Aorta (tissue), 5 donors: ENCODE data around the gene EFCAB6. TPM values are rescaled to one million over a fixed set of nuclear protein-coding genes. Genes with fewer than 3 reads are reported as not detected.

ENCODE experiments used
- ATAC-seq: fragments of 200-7000 bp; cut with Tn5 transposase; one replicate; pipeline ENCODE4 v1.9.1; 2022; ENCODE audit warnings: moderate library complexity; ENCODE audit not compliant: low FRiP score
- DNase-seq, 2 donors: peaks; one replicate each; pipeline ENCODE4 v3.0.0-alpha.2; 2020
- H3K27ac ChIP-seq, 2 donors: one replicate each; pipeline ENCODE4 v1.5.1; 2013; ENCODE audit warnings: low read length in 2 of 2, mild to moderate bottlenecking in 2 of 2, moderate library complexity in 2 of 2, control low read depth in 1 of 2, inconsistent platforms in 1 of 2, low read depth in 1 of 2
- H3K27me3 ChIP-seq, 2 donors: one replicate each; pipeline ENCODE4 v1.6.1; 2013; ENCODE audit warnings: control low read depth in 1 of 2, low read length in 1 of 2, mild to moderate bottlenecking in 1 of 2, moderate library complexity in 1 of 2; ENCODE audit not compliant: insufficient read depth in 2 of 2, control insufficient read depth in 1 of 2
- H3K36me3 ChIP-seq, 2 donors: one replicate each; pipeline ENCODE4 v1.6.1; 2013; ENCODE audit warnings: control low read depth in 1 of 2, low read length in 1 of 2, mild to moderate bottlenecking in 1 of 2; ENCODE audit not compliant: insufficient read depth in 2 of 2, control insufficient read depth in 1 of 2
- H3K4me1 ChIP-seq, 2 donors: one replicate each; pipeline ENCODE4 v1.6.1; 2013; ENCODE audit warnings: low read length in 2 of 2, control low read depth in 1 of 2, mild to moderate bottlenecking in 1 of 2, moderate library complexity in 1 of 2; ENCODE audit not compliant: insufficient read depth in 2 of 2, control insufficient read depth in 1 of 2
- H3K4me3 ChIP-seq, 2 donors: one replicate each; pipeline ENCODE4 v1.5.1; 2013; ENCODE audit warnings: low read length in 2 of 2, control low read depth in 1 of 2, mild to moderate bottlenecking in 1 of 2
- H3K9me3 ChIP-seq: one replicate; pipeline ENCODE4 v1.6.1; 2013; ENCODE audit warnings: mild to moderate bottlenecking, low read length; ENCODE audit not compliant: control insufficient read depth
- WGBS, 2 donors: extraction: QIAGEN DNeasy Blood & Tissue Kit; methylation state at CpG; one replicate each; pipeline ENCODE4 v1.1.7; 2013; 5-methylcytosine and 5-hydroxymethylcytosine counted together
- intact Hi-C, 2 donors: fragments of 100-400 bp; cut with DNase I; formaldehyde crosslinking; loops; one replicate each; pipeline versions ENCODE4 v1.14.2 to v1.15.0; 2022
- polyA plus RNA-seq, 2 donors: library from polyadenylated mRNA; stranded (reverse); fragments of 200-250 nt; gene quantifications; one replicate each; pipeline ENCODE4 v1.2.3, GENCODE V29; 2013
- total RNA-seq, 2 donors: library from RNA; stranded (reverse); fragmentation: NEBNext Ultra II Directional; extraction: Animal tissue kit (Norgen Biotek cat#: 25700); gene quantifications; one replicate each; pipeline ENCODE4 v1.2.1, GENCODE V29; 2021
- donor health status: healthy with polysubstance abuse.
- donor health status: Bipolar disorder and iron deficiency.
- donor health status: DM: no; HTN: no; CAD: no.
- donor health status: DM: no; HTN: no; CAD: no.
- donor health status: DM: yes; HTN: yes; CAD: no.

Gene EFCAB6
- total and polyA plus RNA-seq, 4 donors: 0.88 to 2.6 (median 1.8) TPM

DNA sequence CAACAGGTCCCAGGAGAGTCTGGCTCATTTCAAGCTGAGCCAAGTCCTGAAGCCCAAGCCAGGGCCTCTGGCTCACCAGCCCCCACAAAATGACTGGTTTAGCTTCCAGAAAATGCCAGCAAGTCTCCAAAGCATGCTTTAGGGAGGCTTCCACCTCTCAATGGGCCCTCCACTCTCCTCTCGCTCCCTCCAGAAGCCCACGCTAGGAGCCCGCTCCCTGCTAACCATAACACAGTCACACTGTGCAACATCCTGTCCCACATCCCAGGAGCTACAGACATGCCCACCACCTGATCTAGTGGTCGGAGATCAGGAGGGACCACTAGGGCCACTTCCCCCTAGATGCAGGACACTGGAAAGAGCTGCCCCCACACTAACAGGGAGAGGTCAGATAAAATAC lies 43.3 kb upstream of the EFCAB6 start:
- H3K27me3 ChIP-seq: no peaks in the 10 kb centered on the region
- intact Hi-C loops: no loop called here
- ATAC-seq (no peak), DNase-seq (peak in 1 of 2 donors; percentile 35)
- no peaks in the 10 kb centered on the region for H3K4me1 ChIP-seq
- 63 to 80% methylated on average over 4 of the region's 4 CpGs for WGBS, 2 donors
- H3K27ac ChIP-seq: no peak overlapping the region
- peaks cover 3% of the 10 kb centered on the region for H3K9me3 ChIP-seq
- H3K36me3 ChIP-seq: no peaks in the 10 kb centered on the region
- H3K4me3 ChIP-seq: no peak overlapping the region

DNA sequence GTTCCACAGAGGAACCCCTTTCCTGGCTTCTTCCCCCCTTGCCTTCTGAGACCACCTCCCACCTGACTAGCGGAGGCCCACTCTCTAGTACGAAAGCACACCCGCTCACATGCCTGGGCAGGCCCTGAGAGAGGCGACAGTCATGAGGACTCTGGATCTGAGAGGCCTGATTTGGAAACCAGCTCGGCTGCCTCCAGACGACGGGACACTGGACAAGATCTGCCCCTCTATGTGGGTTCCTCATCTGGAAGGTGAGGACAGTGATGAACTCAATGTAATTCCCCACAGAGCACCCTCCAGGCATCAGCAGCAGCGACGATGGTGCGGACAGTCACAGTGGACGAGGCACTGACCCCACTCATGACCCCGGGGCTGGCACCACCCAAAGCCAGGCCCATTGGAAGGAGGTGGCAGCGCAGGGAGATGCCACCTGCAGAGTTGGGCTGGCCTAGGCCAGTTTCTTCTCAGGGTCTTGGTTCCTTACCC lies 42.7 kb upstream of the EFCAB6 start:
- no peak overlapping the region for H3K4me3 ChIP-seq
- H3K27me3 ChIP-seq: no peaks in the 10 kb centered on the region
- intact Hi-C loops: no loop called here
- no peaks in the 10 kb centered on the region for H3K4me1 ChIP-seq
- 88 to 90% methylated on average over 13 of the region's 13 CpGs for WGBS, 2 donors
- H3K27ac ChIP-seq: no peak overlapping the region
- peak in 1 of 2 donors; percentile 66 for DNase-seq
- no peak for ATAC-seq
- peaks cover 3% of the 10 kb centered on the region for H3K9me3 ChIP-seq
- H3K36me3 ChIP-seq: no peaks in the 10 kb centered on the region

DNA sequence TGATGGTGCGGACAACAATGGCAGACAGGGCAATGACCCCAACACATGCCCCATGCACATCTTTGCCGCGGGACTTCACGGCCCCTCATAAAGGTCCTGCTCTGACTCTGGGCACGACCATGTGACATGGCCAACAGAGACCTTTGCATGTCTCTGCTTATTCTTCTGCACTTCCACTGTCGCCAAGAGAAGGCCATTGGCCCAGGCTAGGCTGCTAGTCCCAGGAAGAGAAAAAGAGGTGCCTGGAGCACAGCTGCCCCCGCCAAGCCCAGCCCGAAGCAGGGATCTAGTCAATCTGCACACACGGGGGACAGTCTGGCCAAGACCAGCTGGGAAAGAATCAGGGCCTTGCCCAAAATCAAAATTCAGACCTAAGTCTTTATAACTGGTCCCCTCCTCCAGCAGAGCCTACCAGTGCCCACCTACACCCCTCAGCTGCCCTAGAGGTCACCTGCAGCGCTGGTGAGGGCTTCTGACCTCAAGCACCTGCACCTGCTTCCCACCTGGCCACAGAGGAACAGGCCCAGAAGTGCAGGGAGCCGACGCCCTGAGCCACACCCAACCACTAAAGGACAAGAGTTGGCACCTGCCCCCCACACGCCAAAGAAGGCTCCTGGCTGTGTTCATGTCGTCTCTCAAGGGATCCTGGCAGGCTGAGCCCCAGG lies 42.1 kb upstream of the EFCAB6 start:
- H3K27me3 ChIP-seq: no peaks in the 10 kb centered on the region
- no peak overlapping the region for H3K4me3 ChIP-seq
- no peak overlapping the region for H3K27ac ChIP-seq
- WGBS, 2 donors: 81 to 87% methylated on average over 14 of the region's 14 CpGs
- H3K36me3 ChIP-seq: no peaks in the 10 kb centered on the region
- DNase-seq (peak in 1 of 2 donors; percentile 37), ATAC-seq (no peak)
- H3K9me3 ChIP-seq: peaks cover 3% of the 10 kb centered on the region
- no peaks in the 10 kb centered on the region for H3K4me1 ChIP-seq
- intact Hi-C loops: no loop called here

DNA sequence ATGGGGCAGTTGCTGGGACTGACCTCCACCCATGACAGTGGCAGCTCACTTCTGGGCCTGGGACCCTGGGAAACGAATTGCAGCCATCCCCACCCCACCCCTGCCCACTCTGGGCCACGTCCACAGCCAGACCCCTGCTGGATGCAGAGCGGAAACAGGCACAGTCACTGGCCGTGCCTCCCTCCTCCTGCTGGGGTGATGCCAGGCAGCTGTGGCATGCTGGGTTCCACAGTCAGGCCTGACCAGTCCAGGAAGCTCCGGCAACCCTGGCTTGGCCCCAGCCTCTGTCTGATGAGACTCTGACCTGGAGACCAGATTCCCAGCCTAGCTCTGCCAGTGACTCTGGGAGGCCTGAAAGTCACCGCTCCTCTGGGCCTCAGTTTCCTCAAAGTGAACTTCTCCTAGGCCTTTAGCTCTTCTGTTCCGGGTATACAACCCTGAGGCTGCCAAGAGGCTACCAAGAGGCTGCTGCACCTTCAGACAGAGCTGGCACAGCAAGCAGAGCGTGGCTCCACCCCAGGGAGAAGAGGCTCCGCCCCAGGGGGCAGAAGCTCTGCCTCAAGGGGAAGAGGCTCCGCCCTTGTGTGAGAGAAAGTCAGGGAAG lies 41.3 kb upstream of the EFCAB6 start:
- no peak overlapping the region for H3K4me3 ChIP-seq
- intact Hi-C loops: no loop called here
- H3K9me3 ChIP-seq: peaks cover 3% of the 10 kb centered on the region
- H3K27me3 ChIP-seq: no peaks in the 10 kb centered on the region
- H3K4me1 ChIP-seq: no peaks in the 10 kb centered on the region
- no peak overlapping the region for H3K27ac ChIP-seq
- WGBS, 2 donors: 68 to 69% methylated on average over 10 of the region's 10 CpGs
- no peaks in the 10 kb centered on the region for H3K36me3 ChIP-seq
- DNase-seq (peak in 1 of 2 donors; percentile 64), ATAC-seq (no peak)

DNA sequence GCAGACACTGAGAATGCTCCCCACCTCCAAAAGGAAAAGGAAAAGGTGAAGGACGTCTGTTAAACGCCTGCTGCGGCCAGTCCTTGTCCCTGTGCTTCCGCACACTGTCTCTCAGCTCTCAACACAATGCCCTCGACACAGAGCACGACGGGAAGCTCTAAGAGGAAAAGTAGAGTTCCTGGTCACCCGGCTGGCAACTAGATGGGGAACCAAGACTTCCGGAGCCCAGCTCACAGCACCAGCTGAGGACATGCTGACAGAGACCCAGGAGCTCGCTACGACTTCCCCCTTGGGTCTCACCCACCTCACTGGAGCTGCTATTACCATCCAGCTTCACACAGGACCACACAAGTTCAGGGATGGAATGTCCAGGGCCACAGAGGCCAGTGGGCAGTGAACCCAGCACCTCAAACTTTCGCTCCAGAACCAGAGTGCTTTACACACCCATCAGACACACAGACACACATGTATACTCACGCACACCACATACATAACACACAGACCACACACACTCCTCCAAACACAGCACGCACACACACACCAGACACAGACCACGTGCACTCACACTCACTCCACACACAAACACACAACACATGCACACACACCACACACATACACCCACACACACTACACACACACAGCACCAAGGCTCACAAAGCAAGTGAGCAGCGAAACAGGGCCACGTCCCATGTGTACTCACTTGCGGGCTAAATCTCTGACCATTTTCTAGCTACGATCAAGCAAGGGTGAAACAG lies 40.6 kb upstream of the EFCAB6 start:
- Histone ChIP-seq H3K4me1 (no peaks in the 10 kb centered on the region), H3K4me3 (no peak overlapping the region), H3K27ac (no peak overlapping the region), H3K9me3 (peaks cover 3% of the 10 kb centered on the region), H3K36me3 (no peaks in the 10 kb centered on the region), H3K27me3 (no peaks in the 10 kb centered on the region)
- DNase-seq: peak in 1 of 2 donors; percentile 51
- WGBS, 2 donors: 75 to 81% methylated on average over 19 of the region's 19 CpGs
- intact Hi-C loops: no loop called here
- no peak for ATAC-seq

DNA sequence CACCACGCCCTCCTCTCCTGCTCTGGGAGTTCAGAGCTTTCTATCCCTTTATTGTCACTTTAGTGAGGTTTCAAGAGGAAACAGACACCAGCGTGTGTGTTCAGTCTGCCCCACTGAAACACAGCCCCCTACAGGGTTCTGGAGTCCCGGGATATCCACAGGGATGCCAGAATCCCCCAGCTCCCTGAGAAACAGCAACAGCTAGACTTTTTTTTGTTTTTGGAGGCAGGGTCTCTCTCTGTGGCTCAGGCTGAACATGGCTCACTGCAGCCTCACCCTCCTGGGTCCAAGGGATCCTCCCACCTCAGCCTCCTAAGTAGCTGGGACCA lies 39.8 kb upstream of the EFCAB6 start:
- Histone ChIP-seq H3K4me1 (no peaks in the 10 kb centered on the region), H3K9me3 (peaks cover 3% of the 10 kb centered on the region), H3K36me3 (no peaks in the 10 kb centered on the region), H3K4me3 (no peak overlapping the region), H3K27ac (no peak overlapping the region), H3K27me3 (no peaks in the 10 kb centered on the region)
- no peak for DNase-seq
- ATAC-seq: no peak
- intact Hi-C loops: no loop called here
- WGBS, 2 donors: 45 to 50% methylated on average over 3 of the region's 3 CpGs

DNA sequence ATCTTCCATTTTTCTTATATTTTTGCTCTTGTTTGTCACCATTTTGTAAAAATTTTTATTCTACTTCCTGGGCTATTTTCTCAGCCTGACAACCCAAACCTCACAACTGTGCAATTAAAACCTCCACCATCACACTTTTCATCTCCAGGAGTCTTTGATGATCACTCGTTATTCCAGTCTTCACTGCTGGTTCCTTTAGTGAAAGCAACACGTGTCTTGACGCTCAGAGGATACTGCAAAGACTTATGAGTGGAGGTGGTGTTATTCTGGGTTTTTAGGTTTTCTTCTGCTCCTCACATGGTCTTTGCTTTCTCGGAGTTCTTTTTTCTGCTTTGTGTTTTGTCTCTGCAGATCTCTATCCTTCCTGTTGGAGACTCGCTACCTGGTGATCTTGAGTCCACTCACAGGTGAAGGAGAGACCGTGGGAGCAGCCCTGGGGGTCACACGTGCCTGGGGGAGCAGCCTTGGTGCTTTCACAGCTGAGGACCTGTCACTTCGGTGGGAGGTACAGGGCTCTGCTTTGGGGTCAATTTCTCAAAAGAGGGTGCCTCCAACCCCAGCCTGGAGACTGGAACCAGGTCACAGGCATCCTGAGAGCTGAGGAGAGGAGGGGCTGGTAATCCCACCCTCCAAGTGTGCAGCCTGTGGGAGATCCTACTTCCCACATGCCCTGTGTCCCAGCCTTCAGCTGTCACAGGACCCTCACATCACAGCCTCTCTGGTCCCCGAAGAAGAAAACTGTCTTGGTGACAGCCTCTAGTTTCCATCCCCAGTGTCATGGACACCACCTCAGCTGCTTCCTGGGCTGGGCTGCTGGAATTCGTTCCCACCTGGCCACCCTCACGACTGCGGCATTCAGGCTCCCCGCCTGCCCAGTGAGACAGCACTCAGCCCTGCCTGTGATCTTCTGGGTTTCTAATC lies 39.2 kb upstream of the EFCAB6 start:
- ATAC-seq (no peak), DNase-seq (peak in 1 of 2 donors; percentile 34)
- Histone ChIP-seq H3K27me3 (no peaks in the 10 kb centered on the region), H3K4me3 (no peak overlapping the region), H3K4me1 (no peaks in the 10 kb centered on the region), H3K9me3 (peaks cover 3% of the 10 kb centered on the region), H3K27ac (no peak overlapping the region), H3K36me3 (no peaks in the 10 kb centered on the region)
- 61 to 62% methylated on average over 13 of the region's 13 CpGs for WGBS, 2 donors
- intact Hi-C loops: no loop called here

DNA sequence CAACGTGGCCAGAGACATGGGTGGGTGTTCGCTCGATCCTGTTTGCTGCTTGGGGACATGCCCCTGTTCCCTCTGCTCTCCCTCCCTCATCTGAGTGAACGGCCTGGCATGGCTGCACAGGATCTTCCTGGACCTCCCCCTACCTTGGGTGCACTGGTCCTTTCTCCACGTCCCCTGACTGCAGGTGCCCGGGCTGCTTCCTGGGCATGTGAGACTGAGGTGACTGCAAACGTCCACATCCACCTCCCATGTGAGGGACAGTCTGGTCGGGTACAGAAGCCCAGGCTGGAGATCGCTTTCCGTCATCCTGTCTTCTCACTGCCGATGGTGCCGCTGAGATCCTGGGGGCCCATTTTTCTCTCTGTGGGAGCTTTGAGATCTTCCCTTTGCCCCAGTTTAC lies 38.4 kb upstream of the EFCAB6 start:
- WGBS, 2 donors: 59 to 60% methylated on average over 12 of the region's 12 CpGs
- Histone ChIP-seq H3K4me1 (no peaks in the 10 kb centered on the region), H3K36me3 (no peaks in the 10 kb centered on the region), H3K4me3 (no peak overlapping the region), H3K9me3 (no peaks in the 10 kb centered on the region), H3K27me3 (no peaks in the 10 kb centered on the region), H3K27ac (no peak overlapping the region)
- intact Hi-C loops: no loop called here
- ATAC-seq: no peak
- DNase-seq: peak in 1 of 2 donors; percentile 46
